GM19035 (cell line): ENCODE results near the gene CAPN11.
"Not testable (repeated sequence)": the region's sequence is repeated elsewhere in the genome, so short reads cannot be mapped to it uniquely, and the experiment has no call there.

Experiments
- ATAC-seq: cut with Tn5 transposase; IDR thresholded peaks from one replicate; pipeline ENCODE4 v1.9.1; 2021; ENCODE audit not compliant: unreplicated experiment

CAPN11 gene

DNA sequence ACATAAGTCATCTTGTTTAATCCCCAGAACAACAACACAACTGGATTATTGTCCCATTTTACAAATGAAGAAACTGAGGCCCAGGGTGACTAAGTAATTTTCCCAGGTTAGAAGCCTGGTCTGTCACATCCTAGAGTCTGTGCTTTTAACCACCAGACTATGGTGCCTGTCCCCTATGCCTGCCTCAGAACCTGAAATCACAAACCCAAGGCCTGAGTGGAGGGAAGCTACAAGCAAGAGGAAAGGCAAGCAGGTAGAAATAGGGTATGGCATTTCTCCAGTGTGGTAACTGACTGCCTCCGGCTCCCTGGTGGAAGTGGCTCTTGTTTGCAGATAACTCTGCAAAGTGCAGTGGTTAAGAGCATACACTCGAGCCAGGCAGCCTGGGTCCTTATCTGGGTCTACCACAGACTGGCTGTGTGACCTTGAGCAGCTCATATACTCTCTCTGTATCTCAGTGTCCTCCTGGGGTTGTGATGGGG lies 28.7 kb upstream of the CAPN11 start:
- ATAC-seq, result no peak

DNA sequence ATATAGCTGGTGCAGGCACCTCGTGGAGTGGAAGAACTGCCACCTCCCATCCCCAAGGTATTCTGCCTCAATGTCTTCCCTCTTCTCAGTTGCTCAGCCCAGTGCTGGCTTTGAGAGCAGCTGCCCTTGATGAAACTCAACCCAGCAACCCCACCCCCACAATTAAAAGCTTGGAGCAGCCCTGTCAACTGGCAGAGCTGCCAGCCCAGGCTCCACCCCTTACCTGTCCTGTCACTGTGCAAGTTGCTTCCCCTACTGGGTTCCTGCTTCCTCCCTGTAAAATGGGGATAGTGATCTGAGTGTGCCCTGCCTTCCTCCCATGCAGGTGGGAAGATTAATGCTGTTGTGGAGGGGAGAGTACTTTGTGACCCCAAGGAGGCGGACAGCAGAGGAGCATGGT lies 26.7 kb upstream of the CAPN11 start:
- no peak for ATAC-seq

DNA sequence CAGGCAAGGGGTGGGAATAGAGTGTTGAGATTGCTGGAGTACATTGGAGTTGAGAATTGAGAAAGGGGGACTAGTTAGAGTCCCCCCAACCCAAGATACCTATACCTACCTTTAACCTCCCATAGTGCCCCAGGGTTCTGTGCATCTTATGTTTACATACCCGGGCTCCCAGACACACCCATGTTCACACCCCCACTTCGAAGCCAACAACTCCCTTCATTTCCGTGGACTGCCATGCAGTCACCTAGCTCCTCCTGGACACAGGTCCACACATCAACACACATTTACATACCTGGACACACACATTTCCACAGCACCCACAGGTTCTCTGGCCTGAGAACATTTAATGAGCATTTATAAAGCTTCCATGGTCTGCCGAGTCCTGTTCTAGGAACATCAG lies 26.1 kb upstream of the CAPN11 start:
- ATAC-seq, result no peak

DNA sequence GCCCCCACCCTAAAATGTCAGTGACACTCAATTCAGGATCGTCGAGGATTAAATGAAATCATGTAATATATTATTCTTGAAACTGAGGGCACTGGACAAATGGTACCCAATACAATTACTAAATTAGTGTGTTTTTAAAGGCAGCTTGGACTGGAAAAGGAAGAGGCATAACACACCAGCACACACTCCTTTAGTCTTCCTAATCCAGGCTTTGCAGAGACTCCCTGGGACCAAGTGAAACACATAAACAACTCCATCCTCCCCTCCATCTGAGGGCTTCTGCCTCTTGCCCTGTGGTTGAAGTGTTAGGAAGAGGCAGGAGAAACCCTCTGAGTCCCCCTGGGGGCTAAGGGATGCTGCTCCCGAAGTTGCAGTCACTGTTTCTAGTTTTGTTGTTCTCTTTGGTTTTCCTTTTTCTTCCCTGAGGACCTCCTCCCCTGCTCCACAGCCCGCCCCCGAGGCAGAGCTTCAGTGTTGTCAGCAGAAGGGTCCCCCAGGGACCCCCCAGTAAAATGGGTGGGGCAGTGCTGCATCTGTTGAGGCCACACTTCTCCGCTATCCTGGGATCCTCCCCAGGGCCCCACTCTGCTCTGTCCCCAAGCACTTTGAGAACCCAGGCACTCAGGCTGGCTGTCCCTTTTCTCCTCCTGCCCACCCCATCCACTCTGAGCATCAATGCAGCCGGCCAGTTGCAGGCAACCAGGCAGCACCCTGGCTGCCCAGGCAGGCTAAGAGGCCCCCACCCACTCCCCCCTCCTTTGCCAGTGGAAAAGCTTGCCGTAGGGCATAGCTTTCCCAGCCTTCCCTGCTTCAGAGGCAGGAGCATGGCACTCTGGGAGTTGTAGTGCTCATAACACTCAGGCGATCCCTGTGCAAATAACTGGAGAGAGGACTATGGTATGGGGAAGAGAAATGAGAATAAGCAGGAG lies 25.4 kb upstream of the CAPN11 start:
- no peak for ATAC-seq

DNA sequence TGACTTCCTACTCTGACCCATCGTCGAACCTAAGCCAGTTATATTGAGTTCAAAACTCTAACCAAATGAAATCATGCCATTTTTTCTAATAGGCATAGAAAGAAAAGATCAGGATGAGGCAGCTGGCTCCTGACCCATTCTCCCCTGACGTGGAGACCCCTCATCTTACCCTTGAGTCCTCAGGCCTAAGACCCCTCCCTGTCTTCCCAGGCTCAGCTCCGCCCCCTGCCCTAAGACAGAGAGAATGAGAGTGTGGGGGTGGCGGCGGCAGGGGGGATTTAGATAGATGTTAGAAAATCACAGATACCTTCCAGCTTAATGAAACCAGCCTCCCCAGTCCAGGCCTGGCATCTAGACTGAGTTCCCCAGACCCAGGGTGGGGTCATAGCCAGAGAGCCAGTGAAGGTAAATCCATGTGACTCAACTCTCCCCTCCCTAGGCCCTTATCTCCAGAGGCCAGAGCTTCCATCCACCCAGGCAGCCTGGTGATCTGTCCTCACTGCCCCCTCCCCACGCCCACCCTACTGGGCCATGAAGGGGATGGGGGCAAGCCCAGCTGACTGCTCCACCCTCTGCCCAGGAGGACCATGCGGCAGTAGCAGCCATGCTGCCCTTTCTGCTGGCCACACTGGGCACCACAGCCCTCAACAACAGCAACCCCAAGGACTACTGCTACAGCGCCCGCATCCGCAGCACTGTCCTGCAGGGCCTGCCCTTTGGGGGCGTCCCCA lies 24.5 kb upstream of the CAPN11 start:
- ATAC-seq, result no peak

DNA sequence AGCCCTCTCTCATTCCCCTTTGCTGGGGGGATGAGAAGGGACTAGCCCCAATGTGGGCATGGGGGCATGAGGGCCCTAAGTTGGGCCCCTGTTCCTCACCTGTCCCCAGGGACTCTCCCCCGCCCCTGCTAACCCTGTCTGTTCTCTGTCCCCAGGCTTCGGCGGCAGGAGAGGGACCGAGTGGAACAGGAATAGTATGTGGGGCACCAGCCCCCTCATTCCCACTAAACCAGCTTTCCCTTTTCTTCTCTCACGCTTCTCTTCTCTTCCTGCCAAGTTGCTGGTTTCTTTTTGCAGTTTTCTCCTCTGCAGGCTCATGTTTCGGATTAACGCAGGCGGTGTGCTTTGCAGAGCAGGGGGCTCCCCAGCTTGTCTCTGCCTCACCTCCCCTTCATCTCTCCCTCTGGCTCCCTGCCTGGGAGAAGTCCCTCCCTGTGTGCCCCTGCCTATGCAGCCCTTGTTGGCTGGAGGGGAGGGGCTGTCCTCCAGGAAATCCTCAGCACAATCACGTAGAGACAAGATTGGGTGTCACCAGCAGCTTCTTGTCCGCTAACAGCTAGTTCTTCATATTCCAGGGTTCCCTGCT lies 23.4 kb upstream of the CAPN11 start:
- no peak for ATAC-seq

DNA sequence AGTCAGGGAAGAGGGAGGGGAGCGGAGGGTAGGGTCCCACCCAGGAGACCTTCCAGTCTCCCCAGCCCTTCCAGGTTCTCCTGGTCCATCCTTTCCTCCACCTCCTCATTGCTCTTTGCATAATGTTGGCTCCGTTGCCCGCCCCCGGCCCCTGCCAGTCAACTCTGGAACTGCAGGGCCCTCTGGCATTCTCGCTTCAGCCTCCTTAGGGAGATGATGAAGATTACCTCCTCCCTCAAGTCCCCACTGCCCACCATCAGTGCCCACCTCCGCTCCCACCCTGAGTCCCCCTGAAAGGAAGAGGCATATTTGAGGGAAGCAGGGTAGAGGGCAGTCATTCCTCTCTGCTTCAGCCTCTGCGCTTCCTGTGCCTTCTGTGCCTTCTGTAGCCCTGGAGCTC lies 22.7 kb upstream of the CAPN11 start:
- ATAC-seq, result no peak

DNA sequence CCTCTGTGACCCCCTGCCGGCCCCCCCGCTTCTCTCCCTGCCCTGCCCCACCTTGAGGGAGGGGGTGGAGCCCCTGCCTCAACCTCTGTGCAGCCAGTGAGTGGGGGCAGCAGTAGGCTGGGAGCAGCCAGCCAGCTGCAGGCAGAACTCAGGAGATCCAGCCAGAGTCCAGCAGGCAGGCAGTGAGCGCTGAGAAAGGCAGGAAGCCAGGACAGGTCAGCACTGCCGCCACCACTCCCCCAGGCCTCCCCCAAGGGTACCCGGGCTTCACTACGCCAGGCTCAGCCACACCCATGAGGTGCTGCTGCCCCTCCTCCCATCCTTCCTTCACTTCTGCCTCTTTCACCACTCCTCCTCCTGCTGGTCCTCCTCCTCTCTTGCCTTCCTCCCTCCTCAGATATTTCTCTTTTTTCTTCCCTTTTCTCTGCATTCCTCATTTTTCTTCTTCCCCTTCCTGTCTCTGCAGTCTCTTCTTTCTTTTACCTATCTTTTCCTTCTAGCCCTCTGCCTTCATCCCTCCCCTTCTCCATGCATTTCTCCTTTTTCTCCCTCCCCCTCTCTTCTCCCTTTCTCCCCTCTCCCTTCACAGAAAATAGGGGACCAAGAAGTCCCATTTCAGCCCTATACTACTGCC lies 19.8 kb upstream of the CAPN11 start:
- ATAC-seq, result no peak

DNA sequence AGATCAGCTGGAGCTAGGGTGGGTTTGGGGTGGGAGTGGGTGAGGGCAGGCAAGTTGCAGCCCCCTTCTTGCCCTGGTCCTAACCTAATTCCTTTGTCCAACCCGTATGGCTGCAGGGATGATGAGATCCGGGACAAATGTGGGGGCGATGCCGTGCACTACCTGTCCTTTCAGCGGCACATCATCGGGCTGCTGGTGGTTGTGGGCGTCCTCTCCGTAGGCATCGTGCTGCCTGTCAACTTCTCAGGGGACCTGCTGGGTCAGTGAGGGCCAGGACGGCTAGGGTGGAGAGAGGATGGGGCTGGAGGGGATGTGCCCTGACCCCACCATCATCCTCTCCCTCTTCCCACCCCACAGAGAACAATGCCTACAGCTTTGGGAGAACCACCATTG lies 19.3 kb upstream of the CAPN11 start:
- ATAC-seq, result no peak

DNA sequence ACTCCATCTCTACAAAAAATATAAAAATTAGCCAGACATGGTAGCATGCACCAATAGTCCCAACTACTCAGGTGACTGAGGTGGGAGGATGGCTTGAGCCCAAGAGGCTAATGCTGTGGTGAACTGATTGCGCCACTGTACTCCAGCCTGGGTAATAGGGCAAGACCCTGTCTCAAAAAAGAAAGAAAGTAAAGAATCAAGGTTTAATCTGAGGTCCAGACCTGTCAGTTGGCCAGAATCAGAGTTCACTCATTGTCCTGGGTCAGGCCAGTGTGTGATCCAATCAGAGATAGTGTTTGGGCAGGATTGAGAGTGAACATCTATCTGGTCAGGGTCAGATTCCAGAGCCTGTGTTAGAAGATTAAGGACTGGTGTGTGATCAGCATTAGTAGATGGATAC lies 15.8 kb upstream of the CAPN11 start:
- no peak for ATAC-seq

DNA sequence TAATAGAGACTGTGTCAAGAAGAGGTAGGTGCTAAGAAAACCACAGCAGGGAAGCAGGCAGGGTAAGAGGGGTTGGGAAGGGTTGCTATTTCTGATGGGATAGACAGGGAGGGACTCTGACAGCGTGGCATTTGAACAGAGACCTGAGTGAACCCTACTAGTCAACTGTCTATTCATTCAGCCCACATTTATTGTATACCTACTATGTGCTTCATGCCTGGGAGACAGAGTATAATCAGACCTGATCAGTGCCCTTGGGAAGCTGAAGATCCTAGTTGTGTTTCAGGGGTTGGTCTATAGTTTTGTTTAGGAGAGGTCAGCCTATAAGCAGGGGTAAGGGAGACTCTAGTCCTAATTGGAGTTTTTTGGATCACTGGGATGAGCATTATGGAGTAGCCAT lies 14.9 kb upstream of the CAPN11 start:
- no peak for ATAC-seq

DNA sequence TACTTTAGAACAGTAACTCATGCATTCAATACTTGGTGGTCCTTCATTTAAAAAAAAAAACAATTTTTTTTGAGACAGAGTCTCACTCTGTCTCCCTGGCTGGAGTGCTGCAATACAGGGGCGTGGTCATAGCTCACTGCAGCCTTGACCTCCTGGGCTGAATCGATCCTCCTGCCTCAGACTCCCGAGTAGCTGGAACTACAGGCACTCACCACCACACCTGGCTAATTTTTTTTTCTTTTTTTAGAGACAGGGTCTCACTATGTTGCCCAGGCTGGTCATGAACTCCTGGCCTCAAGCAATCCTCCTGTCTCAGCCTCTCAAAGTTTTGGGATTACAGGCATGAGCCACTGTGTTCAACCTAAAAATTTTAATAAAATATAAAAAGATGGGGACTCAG lies 14.1 kb upstream of the CAPN11 start:
- ATAC-seq, result not testable (repeated sequence)

DNA sequence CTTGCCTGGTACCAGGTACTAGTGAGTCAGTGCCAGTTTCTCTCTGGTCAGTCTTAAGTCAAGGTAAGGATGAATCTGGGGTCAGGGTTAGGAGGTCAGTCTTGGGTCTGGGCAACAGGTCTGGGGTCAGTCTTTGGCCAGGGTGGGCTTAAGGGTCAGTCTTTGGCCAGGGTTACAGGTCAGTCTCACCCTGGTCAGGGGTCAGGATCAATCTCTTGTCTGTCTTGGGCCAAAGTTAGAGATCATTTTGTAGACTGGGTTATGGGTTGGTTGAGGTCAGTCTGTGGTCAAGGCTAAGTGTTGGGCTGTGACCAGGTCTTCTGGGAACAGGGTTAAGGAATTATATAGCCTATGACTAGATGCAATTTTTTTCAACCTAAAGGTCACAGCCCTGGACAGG lies 12.8 kb upstream of the CAPN11 start:
- ATAC-seq, result no peak

DNA sequence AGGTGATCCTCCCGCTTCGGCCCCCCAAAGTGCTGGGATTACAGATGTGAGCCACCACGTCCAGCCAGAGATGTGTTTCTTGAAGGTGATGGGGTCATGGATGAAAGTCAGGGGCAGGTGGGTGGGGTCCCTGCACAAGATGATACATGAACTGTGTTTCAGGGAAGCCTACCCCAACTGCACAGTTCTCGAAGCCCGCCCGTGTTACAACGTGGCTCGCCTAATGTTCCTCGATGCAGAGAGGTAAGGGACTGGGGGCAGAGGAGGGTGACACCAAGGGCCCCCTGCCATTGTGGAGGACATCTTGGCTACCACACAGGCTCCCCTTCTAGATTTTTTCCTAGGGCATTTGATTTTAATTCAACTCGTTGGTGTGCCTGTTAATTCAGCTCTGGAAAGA lies 11.9 kb upstream of the CAPN11 start:
- no peak for ATAC-seq

DNA sequence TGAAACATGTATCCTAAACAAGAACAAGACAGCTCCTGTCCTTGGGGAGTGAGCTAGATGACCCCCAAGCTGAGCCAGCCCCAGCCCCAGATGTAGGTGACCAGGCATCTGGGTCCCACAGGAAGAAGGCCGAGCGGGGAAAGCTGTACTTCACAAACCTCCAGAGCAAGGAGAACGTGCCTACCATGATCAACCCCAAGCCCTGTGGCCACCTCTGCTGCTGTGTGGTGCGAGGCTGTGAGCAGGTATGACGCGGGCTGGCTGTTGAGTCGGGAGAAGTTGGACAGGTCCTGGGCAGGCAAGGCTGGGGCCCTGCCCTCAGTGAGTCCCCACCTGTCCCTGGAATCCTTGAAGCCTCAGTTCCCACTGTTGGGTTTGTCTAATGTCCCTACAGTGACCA lies 11.4 kb upstream of the CAPN11 start:
- ATAC-seq, result no peak

DNA sequence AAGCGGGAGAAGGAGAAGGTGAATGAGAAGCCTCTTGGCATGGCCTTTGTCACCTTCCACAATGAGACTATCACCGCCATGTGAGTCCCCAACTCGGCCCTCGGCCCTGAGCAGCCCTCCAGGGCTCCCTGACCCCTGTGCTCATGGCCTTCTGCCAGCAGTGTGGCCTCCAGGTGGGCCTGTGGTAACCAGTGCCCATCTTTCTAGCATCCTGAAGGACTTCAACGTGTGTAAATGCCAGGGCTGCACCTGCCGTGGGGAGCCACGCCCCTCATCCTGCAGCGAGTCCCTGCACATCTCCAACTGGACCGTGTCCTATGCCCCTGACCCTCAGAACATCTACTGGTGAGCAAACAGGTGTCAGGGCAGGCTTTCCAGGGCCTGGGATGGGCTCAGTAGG lies 10.3 kb upstream of the CAPN11 start:
- ATAC-seq, result no peak

DNA sequence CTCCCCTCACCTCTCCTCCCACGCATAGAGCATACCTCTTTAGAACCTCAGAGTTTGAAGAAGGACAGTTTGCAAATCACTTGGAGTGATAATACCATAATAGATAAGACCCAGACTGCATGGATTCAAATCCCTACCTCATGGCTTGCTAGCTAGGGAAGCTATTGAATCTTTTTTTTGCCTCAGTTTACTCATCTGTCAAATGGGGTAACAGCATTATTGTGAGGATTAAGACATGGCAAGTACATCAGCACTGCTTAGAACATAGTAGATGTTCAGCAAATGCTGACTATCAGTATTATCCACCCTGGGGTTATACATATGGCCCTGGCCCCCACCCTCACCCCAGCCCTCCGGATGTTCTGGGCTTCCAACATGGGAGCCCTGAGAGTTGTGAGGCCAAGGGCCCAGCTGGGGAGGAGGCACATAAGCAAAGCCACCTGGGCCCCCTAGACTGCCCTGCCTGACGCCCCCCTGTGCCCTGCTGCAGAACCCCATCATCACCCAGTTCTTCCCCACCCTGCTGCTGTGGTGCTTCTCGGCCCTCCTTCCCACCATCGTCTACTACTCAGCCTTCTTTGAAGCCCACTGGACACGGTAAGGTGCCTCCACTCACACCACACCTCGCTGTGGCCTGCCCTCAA lies 9.1 kb upstream of the CAPN11 start:
- ATAC-seq, result no peak

DNA sequence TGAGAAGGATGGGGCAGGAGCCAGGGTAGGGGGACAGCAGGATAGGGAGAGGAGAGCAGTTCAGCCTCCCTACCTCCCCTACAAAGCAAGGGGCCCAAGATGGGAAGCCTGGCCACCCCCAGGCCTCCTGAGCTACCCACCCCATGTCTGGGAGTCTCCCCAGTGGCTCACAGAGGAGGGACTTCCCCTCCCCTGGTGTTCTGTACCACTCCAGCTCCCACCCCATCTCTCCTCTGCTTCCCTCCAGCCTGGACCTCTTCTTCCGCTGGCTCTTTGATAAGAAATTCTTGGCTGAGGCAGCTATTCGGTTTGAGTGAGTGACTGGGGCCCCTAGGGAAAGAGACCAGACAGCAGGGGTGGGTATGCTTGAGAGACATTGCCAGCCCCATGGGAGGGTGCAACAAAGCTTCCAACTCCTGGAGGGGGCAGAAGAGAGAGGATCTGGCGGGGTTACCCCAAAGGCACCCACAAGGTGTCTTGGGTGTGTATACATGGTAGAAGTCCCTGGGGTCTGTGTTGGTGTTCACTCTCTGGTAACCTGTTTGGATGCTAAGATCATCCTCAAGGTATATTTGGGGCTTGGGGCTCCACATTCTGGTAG lies 8.2 kb upstream of the CAPN11 start:
- no peak for ATAC-seq

DNA sequence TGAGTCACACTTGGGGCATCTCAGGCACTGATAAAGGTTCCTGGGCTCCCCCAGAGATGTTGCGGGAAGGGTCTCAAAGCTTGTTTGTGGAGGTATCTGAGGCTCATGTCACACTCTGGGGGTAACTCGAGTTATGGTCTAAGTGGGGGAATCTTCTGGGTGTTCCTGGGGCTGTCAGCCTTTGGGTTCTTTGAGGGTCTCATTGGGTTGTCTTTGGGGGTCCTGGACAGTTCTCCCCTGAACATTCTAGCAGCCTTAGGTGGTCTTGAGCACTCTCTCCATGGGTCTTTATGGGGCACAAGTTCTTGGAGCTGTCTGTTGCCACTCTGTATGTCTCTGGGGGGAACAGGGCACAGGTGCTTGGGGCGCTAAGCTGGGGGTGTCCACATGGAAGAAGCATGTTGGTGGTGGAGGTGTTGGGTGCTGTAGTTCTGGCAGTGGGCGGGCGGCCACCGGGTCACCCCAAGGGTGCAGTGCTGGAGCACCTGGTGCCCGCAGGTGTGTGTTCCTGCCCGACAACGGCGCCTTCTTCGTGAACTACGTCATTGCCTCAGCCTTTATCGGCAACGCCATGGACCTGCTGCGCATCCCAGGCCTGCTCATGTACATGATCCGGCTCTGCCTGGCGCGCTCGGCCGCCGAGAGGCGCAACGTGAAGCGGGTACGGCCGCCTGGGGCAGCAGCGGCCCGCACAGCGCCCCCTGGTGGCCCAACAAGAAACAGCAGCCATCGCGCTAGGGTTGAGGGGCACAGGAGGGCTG lies 7.1 kb upstream of the CAPN11 start:
- ATAC-seq, result peak; percentile 76

DNA sequence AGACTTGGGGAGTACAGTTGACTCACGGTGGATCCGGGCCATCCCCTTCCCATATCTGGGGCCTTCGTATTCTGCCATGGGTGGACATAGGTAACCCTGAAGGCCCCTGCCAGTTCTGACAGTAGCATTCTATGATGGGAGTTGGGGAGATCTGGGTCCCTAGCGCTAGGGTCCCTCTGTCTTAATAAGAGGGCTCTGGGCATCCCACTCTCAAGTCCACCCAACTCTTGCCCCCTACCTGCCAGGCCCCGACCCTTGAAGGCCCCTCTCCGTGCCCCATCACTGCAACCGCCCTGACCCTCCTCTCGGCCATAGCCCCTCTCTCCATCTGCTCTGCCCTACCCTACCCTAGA lies 6.5 kb upstream of the CAPN11 start:
- ATAC-seq, result peak; percentile 15
